H9 (cell line): ENCODE data around the gene STK10. TPM values are rescaled to one million over a fixed set of nuclear protein-coding genes. Genes with fewer than 3 reads are reported as not detected.
A peak's percentile ranks its signal among the peaks of the same experiment; 100 is the strongest.

ENCODE experiments used
- DNase-seq: peaks from one replicate; pipeline ENCODE4 v3.0.0-alpha.2; 2017
- H2AFZ ChIP-seq: one replicate; pipeline ENCODE4 v1.6.1; 2013; ENCODE audit warnings: mild to moderate bottlenecking, low read length, control low read depth, moderate library complexity
- H2AK5ac ChIP-seq: 2 replicates; pipeline ENCODE4 v1.6.1; 2013; ENCODE audit warnings: low read length, control low read depth, mixed read lengths; ENCODE audit not compliant: insufficient read length
- H2BK120ac ChIP-seq: one replicate; pipeline ENCODE4 v1.6.1; 2013; ENCODE audit warnings: low read depth, mild to moderate bottlenecking, low read length, control low read depth, inconsistent platforms; ENCODE audit not compliant: poor library complexity, severe bottlenecking
- H2BK12ac ChIP-seq: 2 replicates; pipeline ENCODE4 v1.6.1; 2013; ENCODE audit warnings: low read length, control low read depth, mixed read lengths, low read depth; ENCODE audit not compliant: insufficient read length
- H2BK15ac ChIP-seq: 2 replicates; pipeline ENCODE4 v1.6.1; 2013; ENCODE audit warnings: low read depth, low read length, control low read depth
- H2BK20ac ChIP-seq: one replicate; pipeline ENCODE4 v1.6.1; 2013; ENCODE audit warnings: low read depth, mild to moderate bottlenecking, low read length, control low read depth, inconsistent platforms; ENCODE audit not compliant: poor library complexity, severe bottlenecking
- H2BK5ac ChIP-seq: 2 replicates; pipeline ENCODE4 v1.6.1; 2013; ENCODE audit warnings: low read length, control low read depth, mixed read lengths; ENCODE audit not compliant: insufficient read length
- H3K14ac ChIP-seq: 2 replicates; pipeline ENCODE4 v1.6.1; 2013; ENCODE audit warnings: low read length, control low read depth; ENCODE audit not compliant: insufficient read depth
- H3K18ac ChIP-seq: 2 replicates; pipeline ENCODE4 v1.6.1; 2013; ENCODE audit warnings: low read depth, mild to moderate bottlenecking, mixed read lengths, low read length, control low read depth; ENCODE audit not compliant: insufficient read length
- H3K23ac ChIP-seq: 2 replicates; pipeline ENCODE4 v1.6.1; 2013; ENCODE audit warnings: low read length, control low read depth, mixed read lengths, low read depth; ENCODE audit not compliant: insufficient read length
- H3K23me2 ChIP-seq: 2 replicates; pipeline ENCODE4 v1.6.1; 2013; ENCODE audit warnings: low read depth, mild to moderate bottlenecking, mixed read lengths, low read length, control low read depth; ENCODE audit not compliant: insufficient read length, poor library complexity, severe bottlenecking
- H3K27ac ChIP-seq: 2 replicates; pipeline ENCODE4 v1.5.1; 2013; ENCODE audit warnings: low read length, control low read depth, mixed read lengths, low read depth; ENCODE audit not compliant: insufficient read length
- H3K27me3 ChIP-seq: 2 replicates; pipeline ENCODE4 v1.6.1; 2013; ENCODE audit warnings: low read length, control low read depth, inconsistent platforms; ENCODE audit not compliant: insufficient read depth
- H3K4ac ChIP-seq: 2 replicates; pipeline ENCODE4 v1.6.1; 2013; ENCODE audit warnings: low read depth, mild to moderate bottlenecking, control low read depth, inconsistent platforms, low read length, moderate library complexity
- H3K4me1 ChIP-seq: 2 replicates; pipeline ENCODE4 v1.6.1; 2013; ENCODE audit warnings: low read length, control low read depth, inconsistent platforms; ENCODE audit not compliant: insufficient read depth
- H3K4me2 ChIP-seq: 2 replicates; pipeline ENCODE4 v1.6.1; 2013; ENCODE audit warnings: low read length, control low read depth, mixed read lengths; ENCODE audit not compliant: insufficient read length, insufficient read depth
- H3K56ac ChIP-seq: 2 replicates; pipeline ENCODE4 v1.6.1; 2013; ENCODE audit warnings: low read depth, mild to moderate bottlenecking, mixed read lengths, low read length, control low read depth; ENCODE audit not compliant: insufficient read length
- H3K79me1 ChIP-seq: 2 replicates; pipeline ENCODE4 v1.6.1; 2013; ENCODE audit warnings: low read depth, mild to moderate bottlenecking, moderate library complexity, low read length, control low read depth, inconsistent platforms; ENCODE audit not compliant: insufficient read depth, poor library complexity, severe bottlenecking
- H3K79me2 ChIP-seq: 2 replicates; pipeline ENCODE4 v1.6.1; 2013; ENCODE audit warnings: low read length, control low read depth, inconsistent platforms; ENCODE audit not compliant: insufficient read depth
- H3K9ac ChIP-seq: 2 replicates; pipeline ENCODE4 v1.6.1; 2013; ENCODE audit warnings: low read length, control low read depth, mixed read lengths; ENCODE audit not compliant: insufficient read length; ENCODE audit errors: extremely low read depth
- H3K9me3 ChIP-seq: one replicate; pipeline ENCODE4 v1.6.1; 2013; ENCODE audit warnings: low read depth, low read length, inconsistent platforms; ENCODE audit not compliant: control insufficient read depth
- H3T11ph ChIP-seq: one replicate; pipeline ENCODE4 v1.6.1; 2013; ENCODE audit warnings: mild to moderate bottlenecking, low read length, control low read depth, inconsistent platforms
- H4K20me1 ChIP-seq: one replicate; pipeline ENCODE4 v1.6.1; 2013; ENCODE audit not compliant: control insufficient read depth, insufficient read length, insufficient read depth
- H4K5ac ChIP-seq: 2 replicates; pipeline ENCODE4 v1.6.1; 2013; ENCODE audit warnings: low read depth, mild to moderate bottlenecking, mixed read lengths, low read length, control low read depth; ENCODE audit not compliant: insufficient read length
- H4K8ac ChIP-seq: replicated peaks from 2 replicates; pipeline ENCODE4 v1.6.1; 2013; ENCODE audit warnings: low read length, control low read depth, mixed read lengths, low read depth; ENCODE audit not compliant: insufficient read length
- H4K91ac ChIP-seq: 2 replicates; pipeline ENCODE4 v1.6.1; 2013; ENCODE audit warnings: low read depth, mild to moderate bottlenecking, moderate library complexity, mixed read lengths, low read length, control low read depth; ENCODE audit not compliant: insufficient read length
- H3K27ac Mint-ChIP-seq, 3 experiments: 2 replicates in 2 of 3; 3 replicates in 1 of 3; pipeline ENCODE4 v1.8.0; 2020 to 2021; ENCODE audit warnings: mixed read lengths in 3 of 3, mild to moderate bottlenecking in 1 of 3, moderate library complexity in 1 of 3
- H3K27me3 Mint-ChIP-seq: 2 replicates; pipeline ENCODE4 v1.8.0; 2021; ENCODE audit warnings: low read depth, mild to moderate bottlenecking, moderate library complexity, mixed read lengths
- H3K36me3 Mint-ChIP-seq, 3 experiments: 2 replicates in 2 of 3; 3 replicates in 1 of 3; pipeline ENCODE4 v1.8.0; 2020 to 2021; ENCODE audit warnings: low read depth in 3 of 3, mixed read lengths in 3 of 3; ENCODE audit not compliant: insufficient read depth in 1 of 3
- H3K4me1 Mint-ChIP-seq, 2 experiments: 2 replicates each; pipeline ENCODE4 v1.8.0; 2020; ENCODE audit warnings: mixed read lengths in 2 of 2
- H3K4me3 Mint-ChIP-seq, 2 experiments: 2 replicates in 1 of 2; 3 replicates in 1 of 2; pipeline ENCODE4 v1.8.0; 2020 to 2021; ENCODE audit warnings: mild to moderate bottlenecking in 2 of 2, mixed read lengths in 2 of 2, moderate library complexity in 1 of 2
- H3K9me3 Mint-ChIP-seq, 2 experiments: 2 replicates in 1 of 2; 3 replicates in 1 of 2; pipeline ENCODE4 v1.8.0; 2020; ENCODE audit warnings: mild to moderate bottlenecking in 2 of 2, mixed read lengths in 2 of 2, moderate library complexity in 1 of 2
- CTCF ChIP-seq: fragments of 200-600 bp; sonication (generic); conservative IDR thresholded peaks from 3 replicates; pipeline ENCODE4 v1.8.0; 2021; ENCODE audit warnings: antibody characterized with exemption, mild to moderate bottlenecking
- WGBS: extraction: QIAGEN DNeasy Blood & Tissue Kit; methylation state at CpG from one replicate; pipeline ENCODE4 v1.1.7; 2013; ENCODE audit warnings: missing lambda C conversion rate, low lambda C conversion rate, mixed read lengths; ENCODE audit not compliant: insufficient read length; ENCODE audit errors: extremely low coverage; 5-methylcytosine and 5-hydroxymethylcytosine counted together
- total RNA-seq: library from RNA; stranded (reverse); gene quantifications from 2 replicates; pipeline ENCODE4 v1.2.1, GENCODE V29; 2021

The STK10 gene
- total RNA-seq, 1 experiment from 2014 or later, result 14.6 TPM

- Histone ChIP-seq H3K23ac (no peak within 1 kb of the TSS), H2BK20ac (no peak within 1 kb of the TSS), H3K23me2 (peaks cover 16% of the 10 kb centered on the region), H3K4me1 (peaks cover 11% of the 10 kb centered on the region), H2AK5ac (no peak within 1 kb of the TSS), H3K79me2 (peaks cover 35% of the 10 kb centered on the region; the same call in 1 of the 2 replicates), H2BK15ac (no peak within 1 kb of the TSS), H3K9ac (peak within 1 kb of the TSS; percentile 94), H2BK12ac (no peak within 1 kb of the TSS), H4K5ac (no peak within 1 kb of the TSS), H3K14ac (peak within 1 kb of the TSS; percentile 99), H2AFZ (peak within 1 kb of the TSS; percentile 93), H3K4me2 (peak within 1 kb of the TSS; percentile 90), H3K27ac (peak within 1 kb of the TSS; percentile 92), H3K79me1 (peaks cover 3% of the 10 kb centered on the region), H3T11ph (no peak within 1 kb of the TSS), H4K20me1 (no peaks in the 10 kb centered on the region), H3K9me3 (no peaks in the 10 kb centered on the region), H3K18ac (peak within 1 kb of the TSS; percentile 100), H3K4ac (no peak within 1 kb of the TSS; the same call in 1 of the 2 replicates), H2BK5ac (peak within 1 kb of the TSS; percentile 99), H3K56ac (peak within 1 kb of the TSS; percentile 69), H4K8ac (no peak within 1 kb of the TSS), H3K27me3 (no peaks in the 10 kb centered on the region), H2BK120ac (no peak within 1 kb of the TSS), H4K91ac (no peak within 1 kb of the TSS)
- WGBS, result no CpG with 5 or more reads among the region's 81 CpGs
- DNase-seq, result peak; percentile 97
- Mint-ChIP-seq H3K36me3 (peaks cover 0 to 14% (median 10%) of the 10 kb centered on the region in 3 experiments; a peak in 5 of 7 replicates), H3K27ac (peak within 1 kb of the TSS; percentile 98 to 99 (median 98)), H3K4me3 (peak within 1 kb of the TSS; percentile 94 to 97), H3K4me1 (peaks cover 62 to 69% of the 10 kb centered on the region in 2 experiments), H3K27me3 (no peaks in the 10 kb centered on the region), H3K9me3 (no peaks in the 10 kb centered on the region)
- no peak for TF ChIP-seq CTCF
Measured at GRCh38 chr5:172006321-172007174, 181.5 kb downstream of the STK10 start, which contains the start of gene FBXW11. TSS of gene FBXW11 (minus strand) at chr5:172006638. CDS start at chr5:172006502, 136 bp downstream.
